GM19372 (cell line): ENCODE data around the gene ENO2.

ENCODE experiments used
- ATAC-seq: cut with Tn5 transposase; IDR thresholded peaks from one replicate; pipeline ENCODE4 v1.9.1; 2021; ENCODE audit warnings: mild to moderate bottlenecking, low read depth, moderate library complexity; ENCODE audit not compliant: unreplicated experiment

ENO2 gene

DNA sequence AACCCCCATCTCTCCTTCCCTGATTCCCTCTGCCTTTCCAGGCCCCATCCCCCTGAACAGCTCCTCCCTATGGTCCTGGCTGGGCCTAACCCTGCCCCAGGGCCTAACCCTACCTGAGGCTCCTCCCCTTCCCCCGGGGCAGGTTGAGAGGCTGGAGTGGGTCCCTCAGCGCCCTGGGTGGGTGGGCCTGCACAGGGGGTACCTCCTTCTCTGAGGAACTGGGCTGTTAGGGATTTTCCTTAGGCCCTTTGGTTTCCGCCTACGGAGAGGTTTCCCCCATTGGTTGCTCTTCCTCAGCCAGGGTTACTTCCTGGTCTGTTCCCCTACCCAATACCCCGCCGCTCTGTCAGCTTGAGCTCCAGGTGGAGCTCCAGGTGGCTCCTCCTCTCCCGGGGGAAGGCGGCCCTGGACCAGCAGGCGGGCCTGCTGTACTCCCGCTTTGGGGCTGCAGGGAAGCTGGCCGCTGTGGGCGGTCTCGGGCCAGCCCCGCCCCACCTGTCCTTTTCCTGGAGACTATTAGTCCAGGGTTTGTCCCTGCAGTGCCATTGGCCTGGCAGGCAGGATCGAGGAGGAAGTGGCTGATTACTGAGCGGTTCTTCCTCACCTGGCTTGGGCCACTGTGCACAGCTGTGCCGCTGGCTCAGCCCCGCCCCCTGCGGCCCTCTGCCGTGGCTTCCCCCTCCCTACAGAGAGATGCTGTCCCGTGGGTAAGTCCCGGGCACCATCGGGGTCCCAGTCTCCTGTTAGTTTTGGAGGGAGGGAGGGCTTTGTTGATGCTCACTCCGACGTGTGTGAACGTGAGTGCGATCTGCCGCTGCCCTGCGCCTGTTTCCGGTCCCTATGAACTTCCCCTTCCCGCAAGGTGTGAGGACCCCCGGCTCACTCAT lies 31.9 kb downstream of the ENO2 start:
- ATAC-seq = no peak

- no peak for ATAC-seq
Observed at GRCh38 chr12:6946920-6947374, 32.6 kb downstream of the ENO2 start.

DNA sequence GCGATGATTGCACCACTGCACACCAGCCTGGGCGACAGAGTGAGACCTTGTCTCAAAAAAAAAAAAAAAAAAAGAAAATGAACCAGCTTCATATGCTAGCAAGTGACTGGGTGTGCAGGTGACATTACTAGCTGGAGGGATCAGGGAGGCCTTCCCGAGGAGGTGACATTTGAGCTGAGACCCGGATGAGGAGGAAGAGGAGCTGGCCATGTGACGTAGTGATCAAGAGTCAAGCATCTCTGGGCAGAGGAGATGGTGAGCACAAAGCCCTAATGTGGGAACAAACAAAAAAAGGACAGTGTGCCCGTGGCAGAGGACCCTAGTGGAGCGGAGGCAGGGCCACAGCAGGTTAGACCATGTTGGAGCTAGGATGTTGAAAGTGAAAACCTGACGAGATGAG lies 33.2 kb downstream of the ENO2 start:
- no peak for ATAC-seq

DNA sequence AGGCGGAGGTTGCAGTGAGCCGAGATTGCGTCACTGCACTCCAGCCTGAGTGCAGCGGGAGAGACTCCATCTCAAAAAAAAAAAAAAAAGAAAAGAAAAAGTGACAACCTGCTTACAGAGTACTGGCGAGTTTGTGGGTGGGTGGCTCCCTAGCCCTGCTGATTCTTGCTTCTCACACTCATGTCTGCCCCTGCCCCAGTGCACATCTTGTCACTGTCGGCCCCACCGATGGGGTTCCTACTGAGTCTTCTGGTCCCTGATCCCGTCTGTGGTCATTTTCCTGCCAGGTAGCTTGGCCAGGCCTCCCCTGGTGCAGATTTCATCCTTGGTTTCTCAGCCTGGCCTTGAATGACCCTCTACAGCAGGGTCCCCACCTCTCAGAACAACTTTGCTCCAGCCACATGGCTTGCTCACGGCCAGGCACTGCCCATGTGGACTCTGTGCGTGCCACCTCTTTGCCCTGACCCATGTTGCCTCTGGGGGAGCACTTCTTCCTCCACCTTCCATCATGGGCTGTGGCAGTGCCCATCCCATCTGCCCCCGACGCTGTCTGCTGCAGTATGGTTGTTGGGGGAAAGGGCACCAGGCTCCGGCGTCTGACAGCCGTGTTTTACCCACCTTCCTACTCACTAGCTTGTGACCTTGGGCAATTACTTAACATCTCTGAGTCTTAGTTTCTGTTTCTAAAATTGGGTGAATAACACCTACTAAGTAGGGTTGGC lies 34.7 kb downstream of the ENO2 start:
- no peak for ATAC-seq

DNA sequence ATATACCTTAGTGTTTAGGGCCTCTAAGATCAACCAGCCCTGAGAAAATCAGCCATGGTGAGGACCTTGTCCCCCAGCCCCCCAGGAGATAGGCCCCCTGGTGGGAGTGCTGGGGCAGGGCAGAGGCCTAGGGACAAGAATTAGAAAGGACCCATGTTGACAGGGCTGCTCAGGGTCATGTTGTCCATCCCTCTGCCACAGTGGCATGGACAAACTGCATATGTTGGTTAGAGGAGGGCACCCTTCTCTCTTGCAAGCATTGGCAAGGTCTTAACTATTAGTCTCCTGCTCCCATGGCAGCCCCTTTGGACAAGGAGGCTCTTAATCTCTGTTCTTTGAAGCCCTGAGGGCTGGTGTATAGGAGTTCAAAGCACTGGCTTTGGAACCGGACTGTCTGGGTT lies 36.0 kb downstream of the ENO2 start:
- ATAC-seq = no peak

DNA sequence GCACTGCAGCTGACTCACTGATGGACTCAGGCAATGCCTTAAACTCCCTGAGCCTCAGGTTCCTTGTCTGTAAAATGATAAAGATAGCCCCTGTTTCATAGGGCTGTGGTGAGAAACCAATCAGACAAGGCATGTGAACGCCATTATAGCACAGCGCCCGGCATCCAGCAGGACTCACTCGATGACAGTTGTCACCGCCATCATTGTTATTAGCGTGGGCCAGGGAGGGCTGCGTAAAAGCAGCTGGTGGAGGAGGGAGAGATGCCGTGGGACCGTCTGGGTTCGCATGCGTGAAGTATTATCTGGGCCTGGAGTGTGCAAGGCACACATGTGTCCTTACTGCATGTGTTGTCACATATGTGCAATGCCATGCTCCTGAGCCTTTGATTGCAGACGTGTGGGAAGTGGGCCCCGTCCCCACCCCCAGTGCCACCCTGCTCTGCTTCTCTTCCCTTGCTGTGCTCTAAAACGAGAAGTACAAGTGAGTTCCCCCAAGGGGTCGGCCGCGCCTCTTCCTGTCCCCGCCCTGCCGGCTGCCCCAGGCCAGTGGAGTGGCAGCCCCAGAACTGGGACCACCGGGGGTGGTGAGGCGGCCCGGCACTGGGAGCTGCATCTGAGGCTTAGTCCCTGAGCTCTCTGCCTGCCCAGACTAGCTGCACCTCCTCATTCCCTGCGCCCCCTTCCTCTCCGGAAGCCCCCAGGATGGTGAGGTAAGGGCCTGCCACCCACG lies 36.6 kb downstream of the ENO2 start, which contains the start of gene PTPN6:
Gene PTPN6, plus strand, starts transcription at position 546 of the 730 bp plus-strand sequence. Its CDS starts 157 bp downstream, at position 703.
- ATAC-seq = no peak

GRCh38 chr12:6951551-6952120 lies 37.3 kb downstream of the ENO2 start:
- no peak for ATAC-seq

- ATAC-seq = no peak
Observed at GRCh38 chr12:6952121-6952862, 37.9 kb downstream of the ENO2 start.

- ATAC-seq = no peak
Observed at GRCh38 chr12:6952863-6953441, 38.6 kb downstream of the ENO2 start.

GRCh38 chr12:6953442-6954315 lies 39.3 kb downstream of the ENO2 start:
- ATAC-seq = peak; percentile 45

DNA sequence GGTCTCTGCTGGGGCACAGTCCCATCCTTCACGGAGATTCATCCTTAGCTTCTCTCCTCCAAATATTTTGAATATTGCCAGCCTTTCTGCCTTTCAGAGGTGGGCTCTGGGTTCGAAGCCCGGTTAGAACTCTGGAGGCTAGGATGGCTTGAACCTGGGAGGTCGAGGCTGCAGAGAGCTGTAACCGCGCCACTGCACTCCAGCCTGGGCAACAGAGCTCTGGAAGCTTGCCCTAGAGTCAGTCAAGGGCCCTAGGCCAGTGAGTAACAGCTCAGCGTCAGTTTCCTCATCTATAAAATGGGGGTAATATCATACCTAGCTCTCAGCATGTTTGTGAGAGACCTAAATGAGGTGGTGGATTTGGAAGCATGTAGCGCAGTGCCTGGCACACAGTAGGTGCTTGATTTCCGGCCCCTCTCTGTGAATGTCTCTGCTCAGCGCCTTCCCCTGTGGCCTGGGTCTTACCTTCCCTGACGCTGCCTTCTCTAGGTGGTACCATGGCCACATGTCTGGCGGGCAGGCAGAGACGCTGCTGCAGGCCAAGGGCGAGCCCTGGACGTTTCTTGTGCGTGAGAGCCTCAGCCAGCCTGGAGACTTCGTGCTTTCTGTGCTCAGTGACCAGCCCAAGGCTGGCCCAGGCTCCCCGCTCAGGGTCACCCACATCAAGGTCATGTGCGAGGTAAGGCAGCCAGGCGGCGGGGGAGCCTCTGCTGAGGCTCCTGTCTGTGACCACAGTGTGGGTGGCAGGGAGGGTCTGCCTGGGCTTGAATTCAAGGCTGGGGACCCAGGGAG lies 40.1 kb downstream of the ENO2 start:
- no peak for ATAC-seq

GRCh38 chr12:6955108-6956020 lies 41.0 kb downstream of the ENO2 start:
- no peak for ATAC-seq

GRCh38 chr12:6956021-6956727 lies 41.8 kb downstream of the ENO2 start:
- ATAC-seq = no peak

DNA sequence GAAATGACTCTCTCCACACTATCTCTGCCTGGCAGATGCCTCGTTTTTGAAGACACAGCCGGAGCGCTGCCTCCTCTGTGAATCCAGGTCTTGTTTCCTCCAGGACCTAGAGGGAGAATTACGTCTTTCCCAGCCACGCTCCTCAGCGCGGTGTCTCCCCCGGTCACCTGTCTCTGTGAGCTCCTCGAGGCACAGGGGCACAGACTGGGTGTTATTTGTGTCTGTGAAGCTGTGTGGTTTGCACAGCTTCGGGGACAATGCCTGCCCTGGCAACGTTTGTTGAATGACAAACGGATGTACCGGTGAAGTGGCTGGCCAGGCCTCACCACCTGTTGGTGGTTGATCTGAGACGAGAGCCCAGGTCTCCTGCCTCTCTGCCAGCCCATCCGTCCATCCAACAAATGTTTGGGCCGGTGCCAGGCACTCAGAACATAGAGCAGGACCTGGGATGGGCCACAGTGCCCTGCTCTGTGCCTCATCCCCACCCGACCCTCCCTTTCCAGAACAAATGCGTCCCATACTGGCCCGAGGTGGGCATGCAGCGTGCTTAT lies 42.8 kb downstream of the ENO2 start:
- no peak for ATAC-seq

DNA sequence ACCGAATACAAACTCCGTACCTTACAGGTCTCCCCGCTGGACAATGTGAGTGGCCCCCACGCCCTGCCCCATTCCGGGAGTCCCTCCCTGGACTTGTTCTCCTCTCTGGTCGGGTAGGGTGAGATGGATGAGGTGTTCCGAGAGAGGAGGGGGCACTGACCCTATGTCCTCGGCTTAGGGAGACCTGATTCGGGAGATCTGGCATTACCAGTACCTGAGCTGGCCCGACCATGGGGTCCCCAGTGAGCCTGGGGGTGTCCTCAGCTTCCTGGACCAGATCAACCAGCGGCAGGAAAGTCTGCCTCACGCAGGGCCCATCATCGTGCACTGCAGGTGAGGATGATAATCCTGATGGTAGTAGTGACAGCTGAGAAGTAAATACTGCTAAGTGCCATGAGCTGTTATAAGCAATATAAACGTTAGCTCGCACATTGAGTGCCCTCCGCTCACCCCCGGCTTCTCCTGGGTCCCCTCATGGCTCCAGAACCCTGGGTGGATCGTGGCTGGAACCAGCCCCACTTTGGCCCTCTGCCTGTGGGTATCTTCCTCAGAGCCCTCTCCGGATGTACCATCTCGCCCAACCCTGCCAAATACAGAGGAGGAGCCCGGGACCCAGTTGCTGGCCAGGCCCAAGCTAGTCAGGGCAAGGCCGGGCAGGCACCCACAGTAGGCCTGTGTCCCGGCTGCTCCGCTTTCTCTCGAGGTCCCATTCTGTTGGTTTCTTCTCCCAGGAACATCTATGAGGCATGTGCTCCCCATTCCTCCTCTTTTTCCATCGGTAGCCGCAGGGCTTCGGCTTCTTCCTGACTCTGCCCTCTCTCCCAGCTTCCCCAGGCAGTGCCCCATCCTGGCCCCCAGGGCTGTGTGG lies 43.6 kb downstream of the ENO2 start:
- ATAC-seq = no peak
